ENCODE results near the gene IGF2R.
"Not testable (repeated sequence)": the region's sequence is repeated elsewhere in the genome, so short reads cannot be mapped to it uniquely, and the experiment has no call there.

Gene IGF2R

GRCh38 chr6:159960485-159960884, 8.4 kb upstream of the IGF2R start:
- no peak overlapping the region for H3K4me3 ChIP-seq (ENCODE audit: control insufficient read depth, low read depth, low read length)
- no peak for TF ChIP-seq CTCF (conservative IDR thresholded peaks at IDR 0.05; ENCODE audit: control insufficient read depth, insufficient read depth, low read depth, low read length)
- DNase-seq (ENCODE audit: low read depth), result no peak

- TF ChIP-seq CTCF (conservative IDR thresholded peaks at IDR 0.05; ENCODE audit: control insufficient read depth, insufficient read depth, low read depth, low read length), result no peak
- DNase-seq (ENCODE audit: low read depth), result peak; percentile 56
- H3K4me3 ChIP-seq (ENCODE audit: control insufficient read depth, low read depth, low read length), result no peak overlapping the region
These were observed 7.4 kb upstream of the IGF2R start for GRCh38 chr6:159961528-159961927.

GRCh38 chr6:159963111-159963510, 5.8 kb upstream of the IGF2R start:
- no peak for DNase-seq (ENCODE audit: low read depth)
- TF ChIP-seq CTCF (conservative IDR thresholded peaks at IDR 0.05; ENCODE audit: control insufficient read depth, insufficient read depth, low read depth, low read length), result no peak
- H3K4me3 ChIP-seq (ENCODE audit: control insufficient read depth, low read depth, low read length), result no peak overlapping the region

GRCh38 chr6:159964046-159964445, 4.8 kb upstream of the IGF2R start:
- no peak for TF ChIP-seq CTCF (conservative IDR thresholded peaks at IDR 0.05; ENCODE audit: control insufficient read depth, insufficient read depth, low read depth, low read length)
- H3K4me3 ChIP-seq (ENCODE audit: control insufficient read depth, low read depth, low read length), result no peak overlapping the region
- DNase-seq (ENCODE audit: low read depth), result no peak

GRCh38 chr6:159966339-159966738, 2.5 kb upstream of the IGF2R start:
- no peak for TF ChIP-seq CTCF (conservative IDR thresholded peaks at IDR 0.05; ENCODE audit: control insufficient read depth, insufficient read depth, low read depth, low read length)
- DNase-seq (ENCODE audit: low read depth), result no peak
- no peak overlapping the region for H3K4me3 ChIP-seq (ENCODE audit: control insufficient read depth, low read depth, low read length)

GRCh38 chr6:159966981-159967380, 1.9 kb upstream of the IGF2R start:
- no peak for DNase-seq (ENCODE audit: low read depth)
- TF ChIP-seq CTCF (conservative IDR thresholded peaks at IDR 0.05; ENCODE audit: control insufficient read depth, insufficient read depth, low read depth, low read length), result no peak
- no peak overlapping the region for H3K4me3 ChIP-seq (ENCODE audit: control insufficient read depth, low read depth, low read length)

GRCh38 chr6:159967621-159968020, 1.3 kb upstream of the IGF2R start:
- H3K4me3 ChIP-seq (ENCODE audit: control insufficient read depth, low read depth, low read length); DNase-seq (ENCODE audit: low read depth): not testable (repeated sequence)
